Breast epithelium (tissue), 3 donors: ENCODE measurements around the gene LDHAL6A.

ENCODE experiments used
- POLR2A ChIP-seq: fragments of 450-650 bp; IDR thresholded peaks from one replicate; pipeline ENCODE4 v1.6.1; 2016; ENCODE audit warnings: antibody characterized with exemption, mild to moderate bottlenecking, moderate library complexity
- POLR2AphosphoS5 ChIP-seq, 3 donors: sonication (generic); formaldehyde crosslinking; IDR thresholded peaks; one replicate each; pipeline ENCODE4 v1.6.1; 2017; ENCODE audit warnings: antibody characterized with exemption in 3 of 3
- TF ChIP-seq, protein P1 (sequence below), 3 donors: fragments of 450-650 bp; IDR thresholded peaks; one replicate each; pipeline ENCODE4 v1.5.1; 2016 to 2017; ENCODE audit warnings: antibody characterized with exemption in 3 of 3, mild to moderate bottlenecking in 3 of 3, moderate library complexity in 3 of 3

DNA sequence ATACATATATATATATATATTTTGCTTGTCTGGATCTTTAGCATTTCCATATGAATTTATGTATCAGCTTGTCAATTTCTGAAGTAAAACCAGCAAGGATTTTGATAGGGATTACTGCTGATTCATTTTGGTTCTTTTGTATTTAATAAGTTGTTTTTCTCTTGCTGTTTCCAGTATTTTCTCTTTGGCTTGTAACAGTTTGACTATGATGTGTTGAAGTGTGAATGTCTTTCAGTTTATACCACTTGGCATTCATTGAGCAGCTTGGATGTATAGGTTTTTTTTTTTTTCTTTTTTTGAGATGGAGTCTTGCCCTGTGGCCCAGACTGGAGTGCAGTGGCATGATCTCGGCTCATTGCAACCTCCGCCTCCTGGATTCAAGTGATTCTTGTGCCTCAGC, 12.4 kb downstream of the LDHAL6A start:
- TF ChIP-seq, protein P1, sequence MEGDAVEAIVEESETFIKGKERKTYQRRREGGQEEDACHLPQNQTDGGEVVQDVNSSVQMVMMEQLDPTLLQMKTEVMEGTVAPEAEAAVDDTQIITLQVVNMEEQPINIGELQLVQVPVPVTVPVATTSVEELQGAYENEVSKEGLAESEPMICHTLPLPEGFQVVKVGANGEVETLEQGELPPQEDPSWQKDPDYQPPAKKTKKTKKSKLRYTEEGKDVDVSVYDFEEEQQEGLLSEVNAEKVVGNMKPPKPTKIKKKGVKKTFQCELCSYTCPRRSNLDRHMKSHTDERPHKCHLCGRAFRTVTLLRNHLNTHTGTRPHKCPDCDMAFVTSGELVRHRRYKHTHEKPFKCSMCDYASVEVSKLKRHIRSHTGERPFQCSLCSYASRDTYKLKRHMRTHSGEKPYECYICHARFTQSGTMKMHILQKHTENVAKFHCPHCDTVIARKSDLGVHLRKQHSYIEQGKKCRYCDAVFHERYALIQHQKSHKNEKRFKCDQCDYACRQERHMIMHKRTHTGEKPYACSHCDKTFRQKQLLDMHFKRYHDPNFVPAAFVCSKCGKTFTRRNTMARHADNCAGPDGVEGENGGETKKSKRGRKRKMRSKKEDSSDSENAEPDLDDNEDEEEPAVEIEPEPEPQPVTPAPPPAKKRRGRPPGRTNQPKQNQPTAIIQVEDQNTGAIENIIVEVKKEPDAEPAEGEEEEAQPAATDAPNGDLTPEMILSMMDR (IDR thresholded peaks at IDR 0.05) = no peak
- no peak for TF ChIP-seq POLR2A
- no peak for TF ChIP-seq POLR2AphosphoS5 (IDR thresholded peaks at IDR 0.05)
